Measurements from ENCODE around the gene CRIP1. TPM values are rescaled to one million over a fixed set of nuclear protein-coding genes. Genes with fewer than 3 reads are reported as not detected.

The CRIP1 gene
- 0.90 and 1.4 TPM in 2 replicates for polyA plus RNA-seq (2011; rRNA removed)
- 3.1 and 3.9 TPM in 2 replicates for polyA minus RNA-seq (2011; rRNA and poly(A)+ RNA removed)

DNA sequence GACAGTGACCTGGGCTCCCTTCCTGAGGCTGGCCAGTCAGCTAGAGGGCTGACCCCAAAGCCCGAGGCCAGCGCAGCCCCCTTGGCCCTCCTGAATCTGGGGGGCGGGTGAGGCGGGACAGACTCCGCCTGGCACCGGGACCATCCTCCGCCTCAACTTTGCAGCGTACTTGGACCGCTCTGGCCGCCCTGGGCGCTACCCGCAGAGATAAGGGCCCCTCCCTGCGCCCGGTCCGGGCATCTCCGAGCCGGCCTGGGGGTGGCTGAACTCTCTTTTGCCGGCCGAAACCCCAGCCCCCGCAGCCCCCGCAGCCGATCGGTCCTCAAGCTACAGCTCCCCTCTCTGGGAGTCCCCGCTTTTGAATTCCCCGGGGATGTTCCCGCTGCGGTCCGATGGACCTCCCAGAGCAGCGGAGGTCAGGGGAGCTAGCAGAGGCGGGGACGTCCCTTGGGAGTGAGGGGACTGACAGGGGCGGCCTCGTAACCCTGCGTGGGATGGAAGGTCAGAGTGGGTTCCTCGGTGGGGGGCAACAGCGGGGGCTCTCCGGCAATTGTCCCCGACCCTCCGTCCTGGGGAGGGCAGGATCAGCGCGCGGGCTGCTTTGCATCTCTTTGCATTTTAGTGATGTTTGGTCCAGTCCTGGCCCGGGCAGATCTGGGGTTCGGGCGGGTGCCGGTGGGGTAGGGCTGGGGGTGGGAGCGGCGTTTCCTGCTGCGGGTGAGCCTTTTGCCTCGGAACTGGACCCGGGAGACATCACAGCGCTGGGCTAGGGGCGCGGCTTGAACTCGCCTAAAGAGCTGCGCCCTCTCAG lies at the start of gene CRIP1:
Gene CRIP1 (plus strand): TSS at position 724 of the 811 bp plus-strand sequence. CDS start 374 bp downstream, outside the sequence.
- ChIA-PET POLR2A (no interaction called here), CTCF (no interaction called here)
- Histone ChIP-seq H3K27me3 (ENCODE audit: control insufficient read depth, insufficient read depth, low read length) (peaks cover 6% of the 10 kb centered on the region; the same call in 1 of the 2 replicates), H3K4me3 (ENCODE audit: low read depth, low read length) (no peak within 1 kb of the TSS), H3K36me3 (ENCODE audit: control insufficient read depth, insufficient read depth, low read length) (no peaks in the 10 kb centered on the region)
- DNase-seq (ENCODE audit: low read depth), result no peak
- no peak for TF ChIP-seq CTCF (IDR thresholded peaks at IDR 0.05; ENCODE audit: insufficient read depth, low read depth, low read length)

GRCh38 chr14:105436891-105437722 lies 49.6 kb upstream of the CRIP1 start:
- POLR2A ChIA-PET, result no interaction called here
- no peak for TF ChIP-seq CTCF (IDR thresholded peaks at IDR 0.05; ENCODE audit: insufficient read depth, low read depth, low read length)
- peaks cover 18% of the 10 kb centered on the region for H3K36me3 ChIP-seq (ENCODE audit: control insufficient read depth, insufficient read depth, low read length)
- H3K27me3 ChIP-seq (ENCODE audit: control insufficient read depth, insufficient read depth, low read length), result no peaks in the 10 kb centered on the region
- H3K4me3 ChIP-seq (ENCODE audit: low read depth, low read length), result no peak overlapping the region
- CTCF ChIA-PET, result interaction anchor here (0.6 kb wide), 1 partner anchor 11 kb away, joined by 3 read pairs; no protein-coding TSS in a partner anchor
- no peak for DNase-seq (ENCODE audit: low read depth)

GRCh38 chr14:105437723-105438500 lies 48.8 kb upstream of the CRIP1 start:
- ChIA-PET CTCF (interaction anchor here (1.1 kb wide), 1 partner anchor 10 kb away, joined by 6 read pairs; no protein-coding TSS in a partner anchor), POLR2A (no interaction called here)
- no peak for DNase-seq (ENCODE audit: low read depth)
- Histone ChIP-seq H3K4me3 (ENCODE audit: low read depth, low read length) (no peak overlapping the region), H3K27me3 (ENCODE audit: control insufficient read depth, insufficient read depth, low read length) (no peaks in the 10 kb centered on the region), H3K36me3 (ENCODE audit: control insufficient read depth, insufficient read depth, low read length) (peaks cover 22% of the 10 kb centered on the region)
- TF ChIP-seq CTCF (IDR thresholded peaks at IDR 0.05; ENCODE audit: insufficient read depth, low read depth, low read length), result no peak

GRCh38 chr14:105439179-105439578 lies 47.5 kb upstream of the CRIP1 start:
- ChIA-PET POLR2A (no interaction called here), CTCF (interaction anchor here (1.1 kb wide), 1 partner anchor 9 kb away, joined by 6 read pairs; no protein-coding TSS in a partner anchor)
- no peak overlapping the region for H3K4me3 ChIP-seq (ENCODE audit: low read depth, low read length)
- no peak for TF ChIP-seq CTCF (IDR thresholded peaks at IDR 0.05; ENCODE audit: insufficient read depth, low read depth, low read length)
- H3K27me3 ChIP-seq (ENCODE audit: control insufficient read depth, insufficient read depth, low read length), result no peaks in the 10 kb centered on the region
- H3K36me3 ChIP-seq (ENCODE audit: control insufficient read depth, insufficient read depth, low read length), result peaks cover 24% of the 10 kb centered on the region
- no peak for DNase-seq (ENCODE audit: low read depth)

All from BJ (cell line).